Sigmoid colon (tissue), 7 donors: ENCODE data around the gene DNASE1. TPM values are rescaled to one million over a fixed set of nuclear protein-coding genes. Genes with fewer than 3 reads are reported as not detected.
"Not testable (repeated sequence)": the region's sequence is repeated elsewhere in the genome, so short reads cannot be mapped to it uniquely, and the experiment has no call there.

Experiments used
- DNase-seq: peaks from one replicate; pipeline ENCODE4 v3.0.0-alpha.2; 2019
- H3K27ac ChIP-seq, 4 donors: fragments of 200-600 bp; sonication (generic); one replicate each; pipeline ENCODE4 v1.5.1; 2016 to 2019; ENCODE audit warnings: mild to moderate bottlenecking in 1 of 4
- H3K27me3 ChIP-seq, 3 donors: fragments of 200-600 bp; sonication (generic); one replicate each; pipeline ENCODE4 v1.5.1; 2019; ENCODE audit warnings: mild to moderate bottlenecking in 1 of 3
- H3K36me3 ChIP-seq, 4 donors: fragments of 200-600 bp; sonication (generic); one replicate each; pipeline ENCODE4 v1.5.1; 2016 to 2019
- H3K4me1 ChIP-seq, 4 donors: fragments of 200-600 bp; sonication (generic); one replicate each; pipeline ENCODE4 v1.5.1; 2017 to 2019
- H3K4me3 ChIP-seq, 4 donors: fragments of 200-600 bp; sonication (generic); one replicate each; pipeline ENCODE4 v1.5.1; 2017 to 2019; ENCODE audit warnings: mild to moderate bottlenecking in 2 of 4, moderate library complexity in 1 of 4
- H3K9me3 ChIP-seq, 4 donors: fragments of 200-600 bp in 3 of 4; sonication (generic) in 3 of 4; one replicate each; pipeline versions ENCODE4 v1.5.1 to v1.6.1; 2013 to 2019
- CTCF ChIP-seq, 4 experiments: fragments of 450-650 bp in 3 of 4; fragments of 200-600 bp in 1 of 4; IDR thresholded peaks; one replicate each; pipeline ENCODE4 v1.5.1; 2016 to 2019; ENCODE audit warnings: antibody characterized with exemption in 4 of 4, mild to moderate bottlenecking in 3 of 4, moderate library complexity in 2 of 4
- EP300 ChIP-seq, 4 donors: sonication (generic); formaldehyde crosslinking; IDR thresholded peaks; one replicate each; pipeline ENCODE4 v1.6.1; 2017; ENCODE audit warnings: antibody characterized with exemption in 4 of 4
- POLR2A ChIP-seq, 2 donors: fragments of 450-650 bp; IDR thresholded peaks; one replicate each; pipeline ENCODE4 v1.6.1; 2016; ENCODE audit warnings: antibody characterized with exemption in 2 of 2, mild to moderate bottlenecking in 2 of 2, moderate library complexity in 2 of 2
- POLR2AphosphoS5 ChIP-seq, 4 donors: sonication (generic); formaldehyde crosslinking; IDR thresholded peaks; one replicate each; pipeline ENCODE4 v1.6.1; 2017; ENCODE audit warnings: antibody characterized with exemption in 4 of 4
- WGBS, 2 donors: extraction: QIAGEN DNeasy Blood & Tissue Kit; methylation state at CpG; one replicate each; pipeline ENCODE4 v1.1.7; 2013; 5-methylcytosine and 5-hydroxymethylcytosine counted together
- intact Hi-C: fragments of 100-400 bp; cut with DNase I; formaldehyde crosslinking; loops from one replicate; pipeline ENCODE4 v1.15.1; 2023
- polyA plus RNA-seq, 3 donors: library from polyadenylated mRNA; stranded (reverse); fragments of 200-250 nt; gene quantifications; one replicate each; pipeline ENCODE4 v1.2.3, GENCODE V29; 2013
- total RNA-seq, 4 donors: library from RNA; depleted of rRNA; stranded (reverse); fragments of >200 nt; gene quantifications; one replicate each; pipeline ENCODE4 v1.1.0, GENCODE V29; 2016
- donor health status: healthy with polysubstance abuse.
- donor health status: Bipolar disorder and iron deficiency.
- donor health status: healthy.

The DNASE1 gene
- total and polyA plus RNA-seq, 7 donors = 1.2 to 22.4 (median 10.7) TPM

DNA sequence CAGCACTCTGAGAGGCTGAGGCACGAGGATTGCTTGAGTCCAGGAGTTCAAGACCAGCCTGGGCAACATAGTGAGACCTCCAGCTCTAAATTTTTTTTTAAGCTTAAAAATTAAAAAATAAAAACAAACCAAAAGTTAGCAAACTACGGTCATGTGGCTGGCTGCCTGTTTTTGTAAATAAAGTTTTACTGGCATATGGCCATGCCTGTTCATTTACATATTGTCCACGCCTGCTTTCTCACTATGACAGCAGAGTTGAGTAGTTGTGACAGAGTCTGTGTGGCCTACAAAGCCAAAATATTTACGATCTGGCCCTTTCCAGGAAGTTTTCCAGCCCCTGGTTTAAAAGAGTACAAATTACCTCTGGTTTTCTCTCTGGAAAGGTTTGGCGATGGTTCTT, 46.4 kb upstream of the DNASE1 start:
- TF ChIP-seq POLR2A (IDR thresholded peaks at IDR 0.05) (no peak), EP300 (IDR thresholded peaks at IDR 0.05) (no peak), CTCF (IDR thresholded peaks at IDR 0.05) (no peak), POLR2AphosphoS5 (IDR thresholded peaks at IDR 0.05) (no peak)
- Histone ChIP-seq H3K9me3 (no peaks in the 10 kb centered on the region), H3K36me3 (peaks cover 0 to 20% (median 0%) of the 10 kb centered on the region in 4 donors), H3K4me1 (peaks cover 0 to 24% (median 14%) of the 10 kb centered on the region in 4 donors), H3K27me3 (no peaks in the 10 kb centered on the region), H3K27ac (no peak overlapping the region), H3K4me3 (no peak overlapping the region)
- DNase-seq = no peak
- intact Hi-C loops = no loop called here
- 80 to 86% methylated on average over 5 of the region's 5 CpGs for WGBS, 2 donors

GRCh38 chr16:3608976-3609375, 45.5 kb upstream of the DNASE1 start:
- H3K27me3 ChIP-seq, intact Hi-C loops, H3K4me3 ChIP-seq, DNase-seq, H3K9me3 ChIP-seq, H3K27ac ChIP-seq: not testable (repeated sequence)
- 94 to 96% methylated on average over 13 of the region's 13 CpGs for WGBS, 2 donors
- H3K36me3 ChIP-seq = peaks cover 0 to 11% (median 0%) of the 10 kb centered on the region in 4 donors
- peaks cover 0 to 24% (median 16%) of the 10 kb centered on the region in 4 donors for H3K4me1 ChIP-seq

- intact Hi-C loops = loop anchor here (5.0 to 10.0 kb wide), 3 partner anchors 85 to 303 kb away; partner anchors contain the start of genes CREBBP, TIGD7 and ZNF75A
- peak overlapping the region in 2 of 4 donors; percentile 96 to 98 for H3K4me3 ChIP-seq
These were observed 44.4 kb upstream of the DNASE1 start for GRCh38 chr16:3609895-3610697.

GRCh38 chr16:3610698-3611145, 43.8 kb upstream of the DNASE1 start:
- no peak for TF ChIP-seq POLR2A (IDR thresholded peaks at IDR 0.05)
- TF ChIP-seq POLR2AphosphoS5 (IDR thresholded peaks at IDR 0.05) = no peak
- TF ChIP-seq EP300 (IDR thresholded peaks at IDR 0.05) = no peak
- no peak for TF ChIP-seq CTCF (IDR thresholded peaks at IDR 0.05)
- peak overlapping the region; percentile 71 to 88 (median 82) for H3K27ac ChIP-seq
- intact Hi-C loops = loop anchor here (5.0 to 10.0 kb wide), 3 partner anchors 86 to 303 kb away; partner anchors contain the start of genes CREBBP, TIGD7 and ZNF75A

More at GRCh38 chr16:3609895-3610697, 44.4 kb upstream of the DNASE1 start:
- peaks cover 0 to 24% (median 16%) of the 10 kb centered on the region in 4 donors for H3K4me1 ChIP-seq
- no peak for DNase-seq
- H3K27ac ChIP-seq = no peak overlapping the region
- H3K36me3 ChIP-seq = peaks cover 0 to 7% (median 0%) of the 10 kb centered on the region in 4 donors
- no peaks in the 10 kb centered on the region for H3K9me3 ChIP-seq
- no peaks in the 10 kb centered on the region for H3K27me3 ChIP-seq
- TF ChIP-seq POLR2AphosphoS5 (IDR thresholded peaks at IDR 0.05) (no peak), POLR2A (IDR thresholded peaks at IDR 0.05) (no peak), EP300 (IDR thresholded peaks at IDR 0.05) (no peak), CTCF (IDR thresholded peaks at IDR 0.05) (no peak)
- 37 to 56% methylated on average over 14 of the region's 14 CpGs for WGBS, 2 donors

More at GRCh38 chr16:3610698-3611145, 43.8 kb upstream of the DNASE1 start:
- WGBS, 2 donors = 1 to 4% methylated on average over 10 of the region's 10 CpGs
- H3K4me1 ChIP-seq = peaks cover 0 to 24% (median 16%) of the 10 kb centered on the region in 4 donors
- DNase-seq = no peak
- no peaks in the 10 kb centered on the region for H3K9me3 ChIP-seq
- peak overlapping the region; percentile 85 to 98 (median 94) for H3K4me3 ChIP-seq
- no peaks in the 10 kb centered on the region for H3K27me3 ChIP-seq
- H3K36me3 ChIP-seq = peaks cover 0 to 4% (median 0%) of the 10 kb centered on the region in 4 donors
